Measurements from ENCODE around the gene ACSS1. TPM values are rescaled to one million over a fixed set of nuclear protein-coding genes. Genes with fewer than 3 reads are reported as not detected.

The ACSS1 gene
- total and polyA plus RNA-seq, 2 experiments from 2014 or later = 1.3 to 4.1 TPM

GRCh38 chr20:24980291-24981053 lies 77.5 kb downstream of the ACSS1 start (continued):
- TF ChIP-seq CTCF (conservative IDR thresholded peaks at IDR 0.05; ENCODE audit: low read depth in 2 of 2) = no peak
- no peak for TF ChIP-seq NANOG (IDR thresholded peaks at IDR 0.05; ENCODE audit: borderline replicate concordance)
- TF ChIP-seq JUNB (IDR thresholded peaks at IDR 0.05; ENCODE audit: unreplicated experiment) = no peak

- Histone ChIP-seq H3K79me2 (replicated peaks; ENCODE audit: insufficient read depth) (peaks cover 37% of the 10 kb centered on the region), H3K27me3 (ENCODE audit: insufficient read depth) (no peaks in the 10 kb centered on the region), H3K4me1 (ENCODE audit: insufficient read depth) (no peaks in the 10 kb centered on the region), H4K20me1 (replicated peaks; ENCODE audit: insufficient read depth) (no peaks in the 10 kb centered on the region; the same call in 1 of the 2 replicates), H2AFZ (no peak overlapping the region), H3K9me2 (ENCODE audit: insufficient read depth) (no peaks in the 10 kb centered on the region), H3K4me2 (no peak overlapping the region), H3F3A (replicated peaks; ENCODE audit: low read depth) (no peaks in the 10 kb centered on the region), H3K36me3 (ENCODE audit: insufficient read depth) (0 out of 2 replicates have a peak, but pooled peaks cover 13% of the 10 kb centered on the region), H3K27ac (ENCODE audit: low read depth) (no peak overlapping the region), H3K4me3 (no peak overlapping the region)
- ATAC-seq = no peak
- H3K36me3 Mint-ChIP-seq (ENCODE audit: low read depth) = peaks cover 73% of the 10 kb centered on the region
- no peaks in the 10 kb centered on the region for H3K4me1 Mint-ChIP-seq
- peaks cover 5% of the 10 kb centered on the region for H3K27me3 Mint-ChIP-seq (ENCODE audit: insufficient read depth, low read depth, poor library complexity)
- DNase-seq (ENCODE audit: low spot score) = no peak
- H3K4me3 Mint-ChIP-seq = no peak overlapping the region
- H3K27ac Mint-ChIP-seq = no peak overlapping the region
- TF ChIP-seq STAT1 (IDR thresholded peaks at IDR 0.05; ENCODE audit: unreplicated experiment) = no peak
- no peak for TF ChIP-seq JUNB (IDR thresholded peaks at IDR 0.05; ENCODE audit: unreplicated experiment)
- no peak for TF ChIP-seq ETS1 (IDR thresholded peaks at IDR 0.05)
- H3K9me3 Mint-ChIP-seq = peaks cover 20% of the 10 kb centered on the region
Observed at GRCh38 chr20:24979036-24979960, 78.6 kb downstream of the ACSS1 start.

- Histone ChIP-seq H3K79me2 (replicated peaks; ENCODE audit: insufficient read depth) (peaks cover 29% of the 10 kb centered on the region), H4K20me1 (replicated peaks; ENCODE audit: insufficient read depth) (no peaks in the 10 kb centered on the region; the same call in 1 of the 2 replicates), H3K36me3 (ENCODE audit: insufficient read depth) (0 out of 2 replicates have a peak, but pooled peaks cover 13% of the 10 kb centered on the region), H3K4me1 (ENCODE audit: insufficient read depth) (no peaks in the 10 kb centered on the region), H3K4me2 (no peak overlapping the region), H3K27me3 (ENCODE audit: insufficient read depth) (no peaks in the 10 kb centered on the region), H3K9me2 (ENCODE audit: insufficient read depth) (no peaks in the 10 kb centered on the region), H2AFZ (no peak overlapping the region), H3F3A (replicated peaks; ENCODE audit: low read depth) (no peaks in the 10 kb centered on the region), H3K27ac (ENCODE audit: low read depth) (no peak overlapping the region), H3K4me3 (no peak overlapping the region)
- no peak for ATAC-seq
- H3K4me1 Mint-ChIP-seq = no peaks in the 10 kb centered on the region
- peaks cover 74% of the 10 kb centered on the region for H3K36me3 Mint-ChIP-seq (ENCODE audit: low read depth)
- H3K27ac Mint-ChIP-seq = no peak overlapping the region
- H3K4me3 Mint-ChIP-seq = no peak overlapping the region
- peaks cover 5% of the 10 kb centered on the region for H3K27me3 Mint-ChIP-seq (ENCODE audit: insufficient read depth, low read depth, poor library complexity)
- DNase-seq (ENCODE audit: low spot score) = no peak
- peaks cover 20% of the 10 kb centered on the region for H3K9me3 Mint-ChIP-seq
- TF ChIP-seq STAT1 (IDR thresholded peaks at IDR 0.05; ENCODE audit: unreplicated experiment) = no peak
- no peak for TF ChIP-seq ZNF114 (CRISPR knock-in tag; IDR thresholded peaks at IDR 0.05)
- no peak for TF ChIP-seq EZH2phosphoT487 (IDR thresholded peaks at IDR 0.05; ENCODE audit: unreplicated experiment)
- TF ChIP-seq NANOG (IDR thresholded peaks at IDR 0.05; ENCODE audit: borderline replicate concordance) = no peak
- no peak for TF ChIP-seq ZNF462 (CRISPR knock-in tag; IDR thresholded peaks at IDR 0.05)
Observed at GRCh38 chr20:24978513-24978912, 79.4 kb downstream of the ACSS1 start.
